Ovary (tissue), 9 donors: ENCODE results near the gene NEBL. TPM values are rescaled to one million over a fixed set of nuclear protein-coding genes. Genes with fewer than 3 reads are reported as not detected.

Experiments used
- DNase-seq, 5 donors: peaks; one replicate each; pipeline ENCODE4 v3.0.0-alpha.2; 2019 to 2020
- H3K27ac ChIP-seq, 2 donors: fragments of 200-600 bp; one replicate each; pipeline versions ENCODE4 v1.5.1 to v1.8.0; 2019 to 2022
- H3K27me3 ChIP-seq: fragments of 200-600 bp; one replicate; pipeline ENCODE4 v1.8.0; 2022
- H3K36me3 ChIP-seq: fragments of 200-600 bp; sonication (generic); one replicate; pipeline ENCODE4 v1.5.1; 2019
- H3K4me1 ChIP-seq: one replicate; pipeline ENCODE4 v1.8.1; 2013; ENCODE audit warnings: mild to moderate bottlenecking, moderate library complexity; ENCODE audit not compliant: insufficient read depth
- H3K4me3 ChIP-seq: fragments of 200-600 bp; sonication (generic); one replicate; pipeline ENCODE4 v1.5.1; 2017
- H3K9me3 ChIP-seq, 2 donors: fragments of 200-600 bp in 1 of 2; sonication (generic) in 1 of 2; one replicate each; pipeline versions ENCODE4 v1.5.1 to v1.8.1; 2013 to 2019; ENCODE audit warnings: mild to moderate bottlenecking in 1 of 2, moderate library complexity in 1 of 2
- CTCF ChIP-seq, 3 donors: fragments of 450-650 bp in 2 of 3; fragments of 200-600 bp in 1 of 3; IDR thresholded peaks; one replicate each; pipeline versions ENCODE4 v1.5.1 to v1.8.0; 2016 to 2022; ENCODE audit warnings: antibody characterized with exemption in 3 of 3, mild to moderate bottlenecking in 1 of 3
- EP300 ChIP-seq: sonication (generic); formaldehyde crosslinking; IDR thresholded peaks from one replicate; pipeline ENCODE4 v1.6.1; 2017; ENCODE audit warnings: antibody characterized with exemption
- POLR2A ChIP-seq: fragments of 450-650 bp; IDR thresholded peaks from one replicate; pipeline ENCODE4 v1.6.1; 2017; ENCODE audit warnings: antibody characterized with exemption, mild to moderate bottlenecking, moderate library complexity
- WGBS, 3 donors: extraction: QIAGEN DNeasy Blood & Tissue Kit in 1 of 3; methylation state at CpG; one replicate each; pipeline versions ENCODE4 v1.1.5 to v1.1.7; 2013 to 2017; 5-methylcytosine and 5-hydroxymethylcytosine counted together
- intact Hi-C, 4 donors: fragments of 100-400 bp; cut with DNase I; formaldehyde crosslinking; loops; one replicate each; pipeline versions ENCODE4 v1.11.0 to v1.15.1; 2022 to 2023
- polyA plus RNA-seq, 2 donors: library from polyadenylated mRNA; stranded (reverse); fragments of 200-250 nt in 1 of 2; fragments of 350-450 nt in 1 of 2; fragmentation: Illumina TruSeq in 1 of 2; extraction: RNeasy Lipid Tissue Mini Kit (QIAGEN cat#74804) in 1 of 2; gene quantifications; one replicate each; pipeline ENCODE4 v1.2.3, GENCODE V29; 2013 to 2014
- total RNA-seq, 7 donors: library from RNA; depleted of rRNA in 2 of 7; stranded (reverse); fragments of >200 nt in 2 of 7; fragmentation: NEBNext Ultra II Directional in 3 of 7; extraction: Animal tissue kit (Norgen Biotek cat#: 25700) in 3 of 7; gene quantifications; one replicate each; pipeline versions ENCODE4 v1.1.0 to v1.2.4, GENCODE V29; 2016 to 2023
- donor health status: DM: no; HTN: no; CAD: no; lungs with moderate emphysema.
- donor health status: DM: no; HTN: no; CAD: no.
- donor health status: Bipolar disorder and iron deficiency.
- donor health status: DM: yes; HTN: yes; CAD: no.
- donor health status: DM: no; HTN: no; CAD: no.
- donor health status: DM: yes; HTN: yes; CAD: no.

NEBL gene
- total and polyA plus RNA-seq, 9 donors = 0.83 to 17.9 (median 3.1) TPM

- no peaks in the 10 kb centered on the region for H3K9me3 ChIP-seq
- WGBS, 3 donors = 59 to 62% (median 61%) methylated on average over 7 of the region's 7 CpGs
- H3K27me3 ChIP-seq = no peaks in the 10 kb centered on the region
- no peaks in the 10 kb centered on the region for H3K36me3 ChIP-seq
- H3K4me1 ChIP-seq = no peaks in the 10 kb centered on the region
- DNase-seq = no peak
- intact Hi-C loops = no loop called here
- H3K4me3 ChIP-seq = no peak overlapping the region
- TF ChIP-seq EP300 = no peak
- TF ChIP-seq POLR2A = no peak
- TF ChIP-seq CTCF (IDR thresholded peaks at IDR 0.05) = no peak
- H3K27ac ChIP-seq = no peak overlapping the region
These were observed 9.2 kb downstream of the NEBL start for GRCh38 chr10:20887706-20888555.

GRCh38 chr10:20885678-20886077 is 11.4 kb downstream of the NEBL start:
- H3K27ac ChIP-seq = no peak overlapping the region
- H3K9me3 ChIP-seq = no peaks in the 10 kb centered on the region
- H3K27me3 ChIP-seq = no peaks in the 10 kb centered on the region
- TF ChIP-seq POLR2A (no peak), EP300 (no peak), CTCF (IDR thresholded peaks at IDR 0.05) (no peak)
- no peaks in the 10 kb centered on the region for H3K4me1 ChIP-seq
- H3K4me3 ChIP-seq = no peak overlapping the region
- WGBS, 3 donors = 60 to 71% (median 62%) methylated on average over 3 of the region's 3 CpGs
- intact Hi-C loops = no loop called here
- DNase-seq = no peak
- no peaks in the 10 kb centered on the region for H3K36me3 ChIP-seq

- no peaks in the 10 kb centered on the region for H3K36me3 ChIP-seq
- no peak overlapping the region for H3K4me3 ChIP-seq
- TF ChIP-seq POLR2A (no peak), CTCF (IDR thresholded peaks at IDR 0.05) (no peak), EP300 (no peak)
- H3K27ac ChIP-seq = no peak overlapping the region
- no peaks in the 10 kb centered on the region for H3K4me1 ChIP-seq
- H3K27me3 ChIP-seq = no peaks in the 10 kb centered on the region
- WGBS, 3 donors = 96 to 99% (median 98%) methylated on average over 2 of the region's 2 CpGs
- H3K9me3 ChIP-seq = no peaks in the 10 kb centered on the region
- intact Hi-C loops = no loop called here
- no peak for DNase-seq
These were observed 13.6 kb downstream of the NEBL start for GRCh38 chr10:20883552-20883951.

GRCh38 chr10:20882091-20882490 is 15.0 kb downstream of the NEBL start:
- H3K4me3 ChIP-seq = no peak overlapping the region
- no peaks in the 10 kb centered on the region for H3K9me3 ChIP-seq
- TF ChIP-seq CTCF (IDR thresholded peaks at IDR 0.05) (no peak), POLR2A (no peak), EP300 (no peak)
- H3K27me3 ChIP-seq = no peaks in the 10 kb centered on the region
- H3K4me1 ChIP-seq = no peaks in the 10 kb centered on the region
- no peak overlapping the region for H3K27ac ChIP-seq
- intact Hi-C loops = no loop called here
- DNase-seq = no peak
- H3K36me3 ChIP-seq = no peaks in the 10 kb centered on the region
- WGBS, 3 donors = 39 to 67% (median 63%) methylated on average over 2 of the region's 2 CpGs
